ENCODE results near the gene EYA4.

EYA4 gene

GRCh38 chr6:133467231-133467981 lies 226.2 kb downstream of the EYA4 start:
- Mint-ChIP-seq H3K27ac (no peak overlapping the region), H3K4me3 (no peak overlapping the region), H3K4me1 (no peaks in the 10 kb centered on the region), H3K9me3 (peaks cover 0 to 3% of the 10 kb centered on the region in 2 donors), H3K36me3 (no peaks in the 10 kb centered on the region), H3K27me3 (peaks cover 0 to 8% of the 10 kb centered on the region in 2 donors)
- DNase-seq (no peak), ATAC-seq (replicated peaks) (no peak)

DNA sequence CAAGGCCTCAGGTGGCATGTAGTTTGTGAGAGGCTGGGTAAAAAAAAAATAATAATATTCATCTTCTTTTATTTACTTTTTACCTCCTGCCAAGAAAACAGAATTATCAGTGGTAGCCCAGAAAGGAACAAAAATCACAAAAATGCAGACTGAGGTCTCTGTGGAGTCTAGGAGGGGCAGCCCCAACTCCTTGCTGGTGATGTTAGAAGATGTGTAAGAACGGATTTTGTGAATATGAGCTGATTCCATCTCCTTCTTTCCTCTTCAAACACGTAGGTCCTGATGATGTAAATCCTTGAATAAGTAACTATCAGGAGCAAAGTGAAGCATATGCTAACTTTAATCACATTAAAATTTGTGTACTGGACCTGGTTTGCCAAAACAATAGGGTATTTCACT lies 226.8 kb downstream of the EYA4 start:
- DNase-seq (no peak), ATAC-seq (replicated peaks) (no peak)
- Mint-ChIP-seq H3K36me3 (no peaks in the 10 kb centered on the region), H3K27me3 (peaks cover 0 to 8% of the 10 kb centered on the region in 2 donors), H3K9me3 (peaks cover 0 to 3% of the 10 kb centered on the region in 2 donors), H3K4me1 (no peaks in the 10 kb centered on the region), H3K27ac (no peak overlapping the region), H3K4me3 (no peak overlapping the region)

DNA sequence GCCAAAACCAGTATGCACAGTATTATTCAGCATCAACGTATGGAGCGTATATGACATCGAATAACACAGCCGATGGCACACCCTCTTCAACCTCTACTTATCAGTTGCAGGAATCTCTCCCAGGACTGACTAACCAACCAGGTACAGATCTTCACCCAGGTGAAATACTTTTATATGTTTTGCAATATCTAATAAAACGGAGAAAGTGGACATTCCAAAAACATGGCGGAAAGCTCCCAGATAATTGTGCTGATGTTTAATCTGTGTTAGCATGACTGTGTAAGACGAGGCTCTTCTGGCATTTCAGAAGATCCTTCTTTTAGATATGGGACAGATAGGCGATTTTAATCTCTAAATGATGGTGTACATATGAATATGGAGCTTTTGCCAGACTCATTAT lies 227.4 kb downstream of the EYA4 start:
- Mint-ChIP-seq H3K9me3 (peaks cover 0 to 3% of the 10 kb centered on the region in 2 donors), H3K36me3 (no peaks in the 10 kb centered on the region), H3K27me3 (peaks cover 0 to 8% of the 10 kb centered on the region in 2 donors), H3K27ac (no peak overlapping the region), H3K4me3 (no peak overlapping the region), H3K4me1 (no peaks in the 10 kb centered on the region)
- ATAC-seq (replicated peaks) (no peak), DNase-seq (no peak)

- Mint-ChIP-seq H3K9me3 (peaks cover 0 to 2% of the 10 kb centered on the region in 2 donors), H3K27ac (no peak overlapping the region), H3K4me1 (no peaks in the 10 kb centered on the region), H3K36me3 (no peaks in the 10 kb centered on the region), H3K4me3 (no peak overlapping the region), H3K27me3 (no peaks in the 10 kb centered on the region)
- DNase-seq: no peak
- ATAC-seq (replicated peaks): no peak
These were observed 233.4 kb downstream of the EYA4 start for GRCh38 chr6:133474516-133474915.

- H3K9me3 Mint-ChIP-seq: peaks cover 0 to 2% of the 10 kb centered on the region in 2 donors
- H3K27ac Mint-ChIP-seq: no peak overlapping the region
- no peaks in the 10 kb centered on the region for H3K36me3 Mint-ChIP-seq
- no peaks in the 10 kb centered on the region for H3K4me1 Mint-ChIP-seq
- no peak overlapping the region for H3K4me3 Mint-ChIP-seq
- H3K27me3 Mint-ChIP-seq: no peaks in the 10 kb centered on the region
- ATAC-seq (replicated peaks) (no peak), DNase-seq (no peak)
These were observed 237.5 kb downstream of the EYA4 start for GRCh38 chr6:133478673-133479072.

GRCh38 chr6:133487174-133487573 lies 246.0 kb downstream of the EYA4 start:
- Mint-ChIP-seq H3K27me3 (peaks cover 11 to 16% of the 10 kb centered on the region in 2 donors), H3K27ac (no peak overlapping the region), H3K9me3 (peaks cover 0 to 2% of the 10 kb centered on the region in 2 donors), H3K4me1 (no peaks in the 10 kb centered on the region), H3K36me3 (no peaks in the 10 kb centered on the region), H3K4me3 (no peak overlapping the region)
- ATAC-seq (replicated peaks) (no peak), DNase-seq (no peak)

DNA sequence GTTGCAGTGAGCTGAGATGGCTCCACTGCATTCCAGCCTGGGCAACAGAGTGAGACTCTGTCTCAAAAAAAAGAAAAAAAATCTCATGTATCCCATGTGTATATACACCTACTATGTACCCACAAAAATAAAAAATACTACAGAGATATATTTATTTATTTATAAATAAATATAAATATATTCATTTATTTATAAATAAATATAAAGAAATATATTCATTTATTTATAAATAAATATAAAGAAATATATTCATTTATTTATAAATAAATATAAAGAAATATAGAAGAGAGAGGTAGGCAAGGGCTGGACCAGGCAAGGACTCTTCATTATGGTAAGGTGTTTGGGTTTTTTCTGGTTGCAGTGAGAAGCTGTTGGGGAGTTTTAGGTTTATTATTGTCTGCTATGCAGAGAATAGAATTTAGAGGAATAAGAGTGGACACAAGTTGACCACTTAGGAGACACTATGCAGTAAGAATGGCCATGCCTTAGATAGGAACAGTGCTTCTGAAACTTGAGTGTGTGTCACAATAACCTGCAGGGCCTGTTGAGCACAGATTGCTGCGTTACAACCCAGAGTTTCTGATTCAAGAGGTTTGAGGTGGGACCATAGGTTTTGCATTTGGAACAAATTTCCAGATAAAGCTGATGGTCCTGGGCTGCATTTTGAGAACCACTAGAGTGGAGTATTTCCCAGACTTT lies 254.2 kb downstream of the EYA4 start:
- H3K4me1 Mint-ChIP-seq: no peaks in the 10 kb centered on the region
- no peak overlapping the region for H3K4me3 Mint-ChIP-seq
- peaks cover 3 to 6% of the 10 kb centered on the region in 2 donors for H3K9me3 Mint-ChIP-seq
- no peaks in the 10 kb centered on the region for H3K36me3 Mint-ChIP-seq
- H3K27ac Mint-ChIP-seq: no peak overlapping the region
- H3K27me3 Mint-ChIP-seq: no peaks in the 10 kb centered on the region
- no peak for ATAC-seq (replicated peaks)
- no peak for DNase-seq

DNA sequence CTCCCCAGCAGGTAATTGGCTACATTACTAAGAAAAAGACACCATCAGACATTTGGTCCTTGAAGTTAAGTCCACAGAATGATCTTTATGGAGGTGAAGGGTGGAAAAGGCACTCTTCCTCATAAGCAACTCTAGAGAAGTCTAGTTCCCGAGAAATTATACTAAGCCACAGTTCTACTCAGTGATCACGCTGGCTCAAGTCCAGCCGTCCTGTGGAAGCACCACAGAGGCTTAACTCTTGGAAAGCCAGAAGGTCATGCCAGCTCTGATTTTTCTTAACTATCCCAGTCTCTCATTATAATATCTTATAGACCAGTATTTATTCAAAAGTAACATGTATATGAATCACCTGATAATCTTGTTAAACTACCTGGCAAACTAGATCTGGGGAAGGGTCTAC lies 258.5 kb downstream of the EYA4 start:
- no peaks in the 10 kb centered on the region for H3K36me3 Mint-ChIP-seq
- H3K4me3 Mint-ChIP-seq: no peak overlapping the region
- no peaks in the 10 kb centered on the region for H3K4me1 Mint-ChIP-seq
- H3K9me3 Mint-ChIP-seq: no peaks in the 10 kb centered on the region
- DNase-seq (no peak), ATAC-seq (replicated peaks) (no peak)
- no peak overlapping the region for H3K27ac Mint-ChIP-seq
- H3K27me3 Mint-ChIP-seq: peaks cover 0 to 6% of the 10 kb centered on the region in 2 donors

DNA sequence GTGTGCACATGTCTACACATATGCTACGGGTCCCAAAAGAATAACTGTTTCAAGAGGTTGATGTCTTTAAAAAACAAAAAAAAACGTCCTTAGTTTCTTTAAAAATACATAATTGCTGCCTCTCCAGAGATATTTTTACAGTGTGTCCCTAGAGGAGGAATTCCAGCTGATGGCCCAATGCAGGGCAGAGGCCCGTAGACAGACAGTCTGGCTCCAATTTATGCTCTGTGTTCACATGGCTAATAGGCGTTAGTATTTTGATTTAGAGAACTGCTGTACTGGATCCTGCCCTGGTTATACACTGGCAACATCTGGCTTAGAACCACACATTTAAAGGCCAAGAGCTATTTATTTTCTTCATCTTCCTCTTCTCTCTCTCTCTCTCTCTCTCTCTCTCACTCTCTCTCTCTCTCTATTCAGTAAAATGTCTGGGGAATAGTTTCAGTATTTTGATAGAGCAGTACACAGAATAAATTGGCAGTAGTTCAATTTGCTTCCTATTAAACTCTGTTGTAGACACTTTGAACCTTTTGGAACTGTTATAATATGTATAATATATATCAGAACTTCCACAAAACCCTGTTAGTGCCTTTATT lies 260.6 kb downstream of the EYA4 start:
- Mint-ChIP-seq H3K9me3 (no peaks in the 10 kb centered on the region), H3K36me3 (no peaks in the 10 kb centered on the region), H3K27ac (no peak overlapping the region), H3K4me3 (no peak overlapping the region), H3K4me1 (no peaks in the 10 kb centered on the region), H3K27me3 (peaks cover 0 to 6% of the 10 kb centered on the region in 2 donors)
- ATAC-seq (replicated peaks): no peak
- no peak for DNase-seq

DNA sequence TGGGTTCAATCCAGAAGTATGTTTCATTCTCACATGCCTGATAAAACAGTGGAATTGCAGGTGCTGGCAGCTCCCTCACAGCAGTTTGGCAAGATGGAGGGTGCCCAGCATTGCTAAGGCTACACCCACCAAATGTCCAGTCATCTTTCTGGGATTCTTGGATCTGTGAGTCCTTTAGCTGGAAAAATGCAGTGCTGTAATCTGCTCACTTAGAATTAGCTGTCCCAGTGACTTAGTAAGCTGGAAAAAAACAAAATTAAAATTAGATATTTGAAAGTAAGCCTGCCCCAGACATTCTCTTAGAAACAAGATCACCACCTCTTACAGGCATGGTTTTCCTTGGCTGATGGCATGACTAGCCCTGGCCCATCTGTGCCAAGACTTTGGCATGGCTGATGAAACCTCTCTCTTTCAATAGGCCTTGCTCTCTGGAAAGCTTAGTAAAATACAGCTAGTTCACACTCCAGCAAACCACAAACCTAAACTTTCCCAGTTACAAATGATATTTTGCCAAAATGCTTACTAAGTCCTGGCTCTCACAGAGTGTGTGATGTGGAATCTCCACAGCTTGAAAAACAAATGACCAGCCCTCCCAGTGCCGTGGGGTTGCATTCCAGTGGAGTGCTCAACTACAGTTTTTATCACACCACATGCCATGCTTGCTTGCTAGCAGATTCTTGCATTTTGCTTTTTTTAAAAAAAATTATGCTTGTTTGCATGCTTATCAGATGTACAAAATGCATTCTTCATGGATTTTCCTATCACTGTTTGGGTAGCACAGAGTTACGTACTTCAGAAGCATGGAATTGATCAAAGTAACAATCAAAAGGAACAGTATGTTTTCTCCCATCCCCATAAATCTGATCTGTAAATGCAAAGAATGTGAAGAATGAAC lies 261.5 kb downstream of the EYA4 start:
- Mint-ChIP-seq H3K36me3 (no peaks in the 10 kb centered on the region), H3K27me3 (peaks cover 5 to 10% of the 10 kb centered on the region in 2 donors), H3K4me3 (no peak overlapping the region), H3K9me3 (no peaks in the 10 kb centered on the region), H3K27ac (no peak overlapping the region), H3K4me1 (no peaks in the 10 kb centered on the region)
- no peak for ATAC-seq (replicated peaks)
- DNase-seq: no peak

GRCh38 chr6:133503336-133503729 lies 262.2 kb downstream of the EYA4 start:
- H3K4me1 Mint-ChIP-seq: no peaks in the 10 kb centered on the region
- no peak overlapping the region for H3K27ac Mint-ChIP-seq
- H3K4me3 Mint-ChIP-seq: no peak overlapping the region
- peaks cover 5 to 10% of the 10 kb centered on the region in 2 donors for H3K27me3 Mint-ChIP-seq
- H3K36me3 Mint-ChIP-seq: no peaks in the 10 kb centered on the region
- DNase-seq (no peak), ATAC-seq (replicated peaks) (no peak)
- no peaks in the 10 kb centered on the region for H3K9me3 Mint-ChIP-seq

DNA sequence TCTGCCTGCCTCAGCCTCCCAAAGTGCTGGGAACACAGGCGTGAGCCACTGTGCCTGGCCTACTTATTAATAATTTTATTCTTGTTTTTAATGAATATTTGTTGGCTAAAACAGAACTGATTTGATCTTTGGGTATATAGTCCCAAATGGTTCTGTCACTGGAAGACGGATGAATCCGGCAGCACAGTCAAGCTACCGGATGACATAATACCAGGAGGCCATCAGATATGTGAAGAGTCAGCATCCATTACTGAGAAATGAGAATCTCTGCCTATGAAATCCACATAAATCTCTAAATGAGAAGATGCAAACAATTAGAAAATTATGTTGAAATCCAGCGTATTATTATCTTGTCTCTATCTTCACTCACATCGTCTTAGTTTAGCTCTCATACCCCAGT lies 263.0 kb downstream of the EYA4 start:
- Mint-ChIP-seq H3K27me3 (peaks cover 5 to 10% of the 10 kb centered on the region in 2 donors), H3K4me3 (no peak overlapping the region), H3K27ac (no peak overlapping the region), H3K9me3 (no peaks in the 10 kb centered on the region), H3K36me3 (no peaks in the 10 kb centered on the region), H3K4me1 (no peaks in the 10 kb centered on the region)
- DNase-seq: no peak
- ATAC-seq (replicated peaks): no peak

- no peak overlapping the region for H3K4me3 Mint-ChIP-seq
- H3K36me3 Mint-ChIP-seq: no peaks in the 10 kb centered on the region
- H3K9me3 Mint-ChIP-seq: no peaks in the 10 kb centered on the region
- no peak for DNase-seq
- H3K27ac Mint-ChIP-seq: no peak overlapping the region
- no peak for ATAC-seq (replicated peaks)
- H3K27me3 Mint-ChIP-seq: peaks cover 5 to 10% of the 10 kb centered on the region in 2 donors
- no peaks in the 10 kb centered on the region for H3K4me1 Mint-ChIP-seq
These were observed 263.6 kb downstream of the EYA4 start for GRCh38 chr6:133504761-133505160.

GRCh38 chr6:133505681-133506080 lies 264.5 kb downstream of the EYA4 start:
- no peak overlapping the region for H3K4me3 Mint-ChIP-seq
- DNase-seq: no peak

More at GRCh38 chr6:133505681-133506080, 264.5 kb downstream of the EYA4 start:
- no peak for ATAC-seq (replicated peaks)
- H3K4me1 Mint-ChIP-seq: no peaks in the 10 kb centered on the region
- H3K36me3 Mint-ChIP-seq: no peaks in the 10 kb centered on the region
- H3K27ac Mint-ChIP-seq: no peak overlapping the region
- H3K9me3 Mint-ChIP-seq: no peaks in the 10 kb centered on the region
- peaks cover 9 to 10% of the 10 kb centered on the region in 2 donors for H3K27me3 Mint-ChIP-seq

All from stimulated activated naive B cell treated with anti-CD40 and anti-IgM and Interleukin-4, amounts not matched to agents 10 μg/mL and 1 μg/mL and 100 μg/mL, for 72 hours (primary cell).